GM12878 (cell line): Measurements from ENCODE around the gene FLAD1. TPM values are rescaled to one million over a fixed set of nuclear protein-coding genes. Genes with fewer than 3 reads are reported as not detected.
A peak's percentile ranks its signal among the peaks of the same experiment; 100 is the strongest.

ENCODE experiments used
- ATAC-seq: fragments of 200-7000 bp; cut with Tn5 transposase; 3 replicates; pipeline ENCODE4 v1.9.1; 2020; ENCODE audit warnings: mild to moderate bottlenecking, moderate library complexity
- BruUV-seq: library from RNA; stranded (reverse); fragments of 400-500 nt; replicated peaks from 2 replicates; lab custom pipeline; 2021; lab: Mats Ljungman, UMichigan
- CTCF ChIA-PET: fragments of 300-600 bp; sonication (Branson Sonifier 250); formaldehyde crosslinking; extraction: SDS; loops from one replicate; lab custom pipeline; 2021; ENCODE audit warnings: inconsistent platforms; lab: Yijun Ruan, JAX
- POLR2A ChIA-PET: fragments of 350-600 bp; formaldehyde crosslinking; extraction: SDS; loops from one replicate; lab custom pipeline; 2021; ENCODE audit warnings: inconsistent platforms; lab: Charles Lee
- RAD21 ChIA-PET: fragments of 300-600 bp; sonication (Branson Sonifier 250); formaldehyde crosslinking; loops from one replicate; lab custom pipeline; 2023; ENCODE audit warnings: antibody characterized with exemption; ENCODE audit not compliant: unreplicated experiment; lab: Charles Lee
- SMC1A ChIA-PET: fragments of 300-600 bp; sonication (Branson Sonifier 250); formaldehyde crosslinking; loops from one replicate; lab custom pipeline; 2023; ENCODE audit not compliant: unreplicated experiment, uncharacterized antibody; lab: Charles Lee
- DNase-seq: peaks from one replicate; pipeline ENCODE4 v3.0.0-alpha.2; 2011; ENCODE audit warnings: low read depth, low spot score
- FAIRE-seq: peaks from 3 replicates; lab custom pipeline; 2011; peaks lifted over from hg19 to GRCh38; lab: Jason Lieb, UNC
- H2AFZ ChIP-seq: 2 replicates; pipeline ENCODE4 v1.6.0; 2011; ENCODE audit warnings: low read depth, low read length, control low read depth; ENCODE audit not compliant: control insufficient read depth
- H3K27ac ChIP-seq: 2 replicates; pipeline ENCODE4 v1.5.1; 2011; ENCODE audit warnings: control low read depth; ENCODE audit not compliant: control insufficient read depth, insufficient read depth
- H3K27me3 ChIP-seq, 2 experiments: replicated peaks in 1 of 2; 2 replicates each; pipeline versions ENCODE4 v1.6.0 to v1.6.1; 2011; ENCODE audit warnings: low read length in 1 of 2; ENCODE audit not compliant: control insufficient read depth in 2 of 2, insufficient read depth in 2 of 2
- H3K36me3 ChIP-seq, 2 experiments: 2 replicates each; pipeline ENCODE4 v1.5.1; 2011; ENCODE audit warnings: low read length in 1 of 2; ENCODE audit not compliant: control insufficient read depth in 2 of 2, insufficient read depth in 2 of 2
- H3K4me1 ChIP-seq: 2 replicates; pipeline ENCODE4 v1.6.1; 2011; ENCODE audit warnings: mild to moderate bottlenecking, low read length, moderate library complexity, mixed read lengths; ENCODE audit not compliant: control insufficient read depth, insufficient read depth
- H3K4me2 ChIP-seq: 2 replicates; pipeline ENCODE4 v1.6.0; 2011; ENCODE audit warnings: control low read depth; ENCODE audit not compliant: control insufficient read depth, insufficient read depth
- H3K4me3 ChIP-seq: fragments of 200-600 bp; sonication (generic); 2 replicates; pipeline ENCODE4 v1.5.1; 2016
- H3K79me2 ChIP-seq: 2 replicates; pipeline ENCODE4 v1.6.0; 2011; ENCODE audit warnings: low read length; ENCODE audit not compliant: control insufficient read depth, insufficient read depth
- H3K9ac ChIP-seq: 2 replicates; pipeline ENCODE4 v1.8.0; 2011; ENCODE audit warnings: low read length, control low read depth, mixed read lengths; ENCODE audit not compliant: control insufficient read depth, insufficient read depth
- H3K9me3 ChIP-seq: replicated peaks from 3 replicates; pipeline ENCODE4 v1.5.1; 2011; ENCODE audit warnings: mild to moderate bottlenecking, low read length; ENCODE audit not compliant: control insufficient read depth, insufficient read depth
- H4K20me1 ChIP-seq: 2 replicates; pipeline ENCODE4 v1.6.0; 2011; ENCODE audit not compliant: control insufficient read depth, insufficient read depth
- BRCA1 ChIP-seq: IDR thresholded peaks from 2 replicates; pipeline ENCODE4 v1.6.1; 2011; ENCODE audit warnings: low read depth, low read length, improper control_type of control experiment
- CBFB ChIP-seq: IDR thresholded peaks from 2 replicates; pipeline ENCODE4 v1.6.1; 2016; ENCODE audit warnings: antibody characterized with exemption, low read depth
- EED ChIP-seq: sonication (generic); IDR thresholded peaks from 2 replicates; pipeline ENCODE4 v1.6.1; 2016; ENCODE audit warnings: antibody characterized with exemption, low read depth
- IKZF1 ChIP-seq: fragments of 450-650 bp; conservative IDR thresholded peaks from 2 replicates; pipeline ENCODE4 v1.6.1; 2017; ENCODE audit warnings: antibody characterized with exemption, mild to moderate bottlenecking
- IKZF2 ChIP-seq, 2 experiments: fragments of 450-650 bp; IDR thresholded peaks; 2 replicates each; pipeline ENCODE4 v1.6.1; 2017; ENCODE audit warnings: mild to moderate bottlenecking in 2 of 2, moderate library complexity in 2 of 2
- SIN3A ChIP-seq: IDR thresholded peaks from 2 replicates; pipeline ENCODE4 v1.6.1; 2012; ENCODE audit warnings: low read depth, low read length, improper control_type of control experiment
- YY1 ChIP-seq: IDR thresholded peaks from 2 replicates; pipeline ENCODE4 v1.6.1; 2011; ENCODE audit warnings: low read depth, mild to moderate bottlenecking, low read length
- WGBS: methylation state at CpG from one replicate; pipeline ENCODE4 v1.1.6; 2016; ENCODE audit warnings: low lambda C conversion rate; ENCODE audit not compliant: insufficient replicate concordance, insufficient coverage; ENCODE audit errors: missing lambda C conversion rate; 5-methylcytosine and 5-hydroxymethylcytosine counted together
- in situ Hi-C: fragments of 300-500 bp; cut with MboI; formaldehyde crosslinking; loops from 9 replicates; pipeline ENCODE4 v1.14.3; 2018; ENCODE audit warnings: mixed read lengths
- intact Hi-C: fragments of 100-400 bp; cut with micrococcal nuclease; formaldehyde crosslinking; loops from one replicate; pipeline ENCODE4 v1.14.2; 2022; ENCODE audit not compliant: unreplicated experiment
- polyA plus RNA-seq, 11 experiments: library from polyadenylated mRNA; depleted of rRNA in 4 of 11; unstranded in 6 of 11; stranded (reverse) in 5 of 11; fragments of >200 nt; fragmentation: Nextera tagmentation in 4 of 11; fragmentation: Illumina TruSeq in 1 of 11; extraction: Ambion mirVana in 4 of 11; extraction: Trizol in 1 of 11; gene quantifications; 1 replicate in 1 of 11; 2 replicates in 10 of 11; pipeline versions ENCODE4 v1.2.1 to v1.2.3, GENCODE V29; 2011 to 2016; ENCODE audit warnings: inconsistent platforms in 2 of 11, missing spikeins in 2 of 11, low read depth in 1 of 11
- total RNA-seq, 4 experiments: library from RNA; depleted of rRNA in 3 of 4; stranded (reverse); fragments of >200 nt in 3 of 4; fragmentation: Illumina TruSeq in 1 of 4; extraction: Trizol in 1 of 4; gene quantifications; 2 replicates each; pipeline versions ENCODE4 v1.2.1 to v1.2.3, GENCODE V29; 2013 to 2021

The FLAD1 gene
- total and polyA plus RNA-seq, 10 of the 15 experiments (the other 5 are each of a cell fraction or from before 2014, with no cell fraction given), result 22.9 to 93.4 (median 56.6) TPM

DNA sequence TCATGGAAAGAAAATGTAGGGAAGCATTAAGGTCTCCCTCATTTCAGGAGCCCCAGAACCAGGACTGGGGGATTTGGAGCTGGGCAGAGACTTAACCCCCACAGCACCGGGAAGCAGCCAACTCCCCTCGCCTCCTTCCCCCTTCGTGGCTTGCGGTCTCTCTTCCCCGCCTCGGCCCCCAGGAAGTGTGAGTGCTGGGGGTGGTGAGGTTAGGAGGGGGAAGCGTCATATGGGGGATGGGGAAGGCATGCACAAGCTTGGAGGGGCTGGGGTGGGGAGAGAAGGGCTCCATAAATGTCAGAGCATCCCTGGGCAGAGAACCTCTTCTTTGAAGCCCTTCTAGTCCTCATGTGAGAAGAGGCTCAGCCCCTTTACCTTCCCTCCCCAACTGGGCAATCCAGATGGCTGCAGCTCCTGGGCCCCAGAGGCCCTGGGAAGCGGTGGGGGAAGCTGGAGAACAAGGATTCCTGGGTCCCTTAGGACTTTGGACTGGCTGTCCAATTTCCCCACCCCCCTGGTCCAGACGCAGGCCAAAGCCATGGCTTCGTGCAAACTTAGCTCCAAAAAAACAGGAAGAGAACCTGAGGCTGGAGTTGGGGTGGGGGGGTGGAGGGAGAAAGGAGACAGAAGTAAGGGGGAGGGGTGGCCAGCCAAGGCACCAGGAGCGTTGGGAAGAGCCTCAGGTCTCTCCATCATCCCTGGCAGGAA, 27.2 kb downstream of the FLAD1 start:
- no peak overlapping the region; the same call in 1 of the 2 replicates for H3K9ac ChIP-seq
- no TSS peak for BruUV-seq
- peak overlapping the region; percentile 69 for H3K4me2 ChIP-seq
- H3K79me2 ChIP-seq, result peaks cover 33% of the 10 kb centered on the region
- in situ Hi-C loops, result no loop called here
- H4K20me1 ChIP-seq, result 0 out of 2 replicates have a peak, but pooled peaks cover 3% of the 10 kb centered on the region
- ChIA-PET RAD21 (interaction anchor here (0.6 to 0.8 kb wide), 3 partner anchors 26 to 104 kb away, joined by 3 to 4 read pairs (median 3); no protein-coding TSS in a partner anchor), POLR2A (interaction anchor here (0.6 to 1.4 kb wide), 2 partner anchors 12 to 22 kb away, joined by 3 read pairs; no protein-coding TSS in a partner anchor), CTCF (interaction anchor here (2.1 kb wide), 1 partner anchor 11 kb away, joined by 9 read pairs; no protein-coding TSS in a partner anchor), SMC1A (no interaction called here)
- TF ChIP-seq BRCA1 (no peak), IKZF1 (peak; percentile 40; the same call in 1 of the 2 replicates), IKZF2 (IDR thresholded peaks at IDR 0.05) (0 out of 4 replicates have a peak, but pooled peaks have one; percentile 22 to 25), SIN3A (no peak), YY1 (no peak), CBFB (0 out of 2 replicates have a peak, but pooled peaks have one; percentile 27), EED (peak; percentile 69)
- H3K9me3 ChIP-seq, result no peaks in the 10 kb centered on the region
- ATAC-seq (no peak), FAIRE-seq (no peak), DNase-seq (no peak)
- peaks cover 49% of the 10 kb centered on the region for H3K4me1 ChIP-seq
- intact Hi-C loops, result no loop called here
- H3K27me3 ChIP-seq, result no peaks in the 10 kb centered on the region
- no peak overlapping the region for H3K4me3 ChIP-seq
- H2AFZ ChIP-seq, result no peak overlapping the region
- peak overlapping the region; percentile 15; the same call in 1 of the 2 replicates for H3K27ac ChIP-seq
- peaks cover 0 to 10% of the 10 kb centered on the region in 2 experiments; a peak in 3 of 4 replicates for H3K36me3 ChIP-seq
- WGBS, result 48% methylated on average over 9 of the region's 11 CpGs
